HG02623 (cell line): Measurements from ENCODE around the gene ABAT.

ENCODE experiments used
- ATAC-seq: cut with Tn5 transposase; IDR thresholded peaks from one replicate; pipeline ENCODE4 v1.9.1; 2021; ENCODE audit warnings: moderate library complexity; ENCODE audit not compliant: unreplicated experiment

ABAT gene

DNA sequence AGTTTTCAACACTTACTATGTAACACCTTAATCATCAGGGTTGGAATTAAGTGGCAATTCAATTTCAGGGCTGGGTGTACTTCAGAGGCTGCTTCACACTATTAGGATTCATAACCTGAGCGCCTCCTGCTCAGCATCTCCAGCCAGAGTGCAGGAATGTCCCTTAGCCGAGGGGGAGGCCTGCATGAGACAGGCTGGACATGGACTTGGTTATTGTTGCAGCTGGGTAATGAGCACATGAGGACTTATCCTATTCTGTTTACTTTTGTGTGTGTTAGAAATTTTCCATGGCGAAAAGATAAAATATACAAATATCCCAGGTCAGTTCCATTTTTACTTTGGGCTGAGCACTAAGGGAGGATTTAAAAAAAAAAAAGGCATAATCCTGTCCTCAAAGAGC, 133.6 kb downstream of the ABAT start:
- ATAC-seq, result no peak

DNA sequence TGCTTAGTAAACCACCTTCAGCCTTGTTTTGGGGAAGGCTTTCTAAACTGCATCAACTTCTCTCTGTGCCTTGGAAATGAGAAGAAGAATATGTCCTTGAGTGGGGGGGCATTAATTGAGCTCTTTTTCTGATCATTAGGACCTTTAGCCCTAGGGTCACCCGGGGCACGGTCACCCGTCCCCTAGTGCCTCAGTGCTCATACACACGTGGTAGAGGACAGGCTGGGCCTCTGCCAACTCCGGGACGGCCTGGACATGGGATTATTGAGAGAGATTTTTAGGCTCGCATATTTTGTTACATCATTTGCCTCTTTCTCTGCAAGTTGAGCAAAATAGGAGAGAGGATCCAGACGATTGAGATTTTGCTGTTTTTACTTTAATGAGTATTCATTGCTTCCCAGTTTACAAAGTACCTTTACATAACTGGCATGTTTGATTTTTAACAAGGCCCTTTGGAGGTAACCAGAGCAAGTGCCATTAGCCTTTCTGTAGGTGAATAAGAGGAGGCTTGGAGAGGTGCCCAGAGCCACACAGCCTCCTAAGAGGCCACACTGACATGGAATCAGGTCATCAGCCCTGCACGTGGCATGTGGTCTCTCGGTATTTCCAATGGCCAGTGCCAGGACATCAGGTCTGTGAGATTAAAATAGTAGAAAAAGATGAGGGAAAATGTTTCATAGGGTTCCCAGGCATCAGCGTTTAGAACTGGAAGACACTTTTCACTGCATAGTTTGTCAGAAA, 134.4 kb downstream of the ABAT start:
- ATAC-seq, result no peak

DNA sequence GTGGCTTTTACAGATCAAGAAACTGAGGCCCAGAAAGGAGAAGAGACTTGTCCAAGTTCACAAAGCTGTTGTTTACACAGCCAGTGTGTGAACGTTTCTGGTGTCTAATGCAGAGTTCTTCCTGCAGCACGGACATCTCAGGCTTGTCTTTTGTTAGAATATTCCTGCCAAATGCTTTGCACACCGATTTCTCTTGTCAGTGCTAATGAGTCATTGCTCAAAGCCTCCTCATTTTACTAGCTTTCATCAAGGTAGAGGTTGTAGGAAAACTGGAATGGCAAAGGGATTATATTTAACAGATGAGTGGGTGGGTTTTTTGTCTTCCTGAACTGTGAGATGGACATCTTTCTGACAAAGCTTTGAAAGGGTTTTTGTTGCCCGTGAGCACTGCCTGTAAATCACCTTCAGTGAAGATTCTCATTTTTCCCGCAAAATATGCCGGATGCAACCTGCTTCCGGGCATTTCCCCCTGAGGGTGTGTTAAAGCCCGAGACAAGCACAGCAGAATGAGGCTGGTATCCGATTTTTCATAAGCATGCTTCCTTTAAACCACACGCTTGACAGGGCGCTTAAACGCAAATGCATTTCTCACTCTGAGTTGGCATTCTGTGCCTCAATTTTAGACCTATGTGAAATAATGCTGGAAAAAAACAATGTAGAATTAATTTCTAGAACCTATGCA, 137.9 kb downstream of the ABAT start:
- no peak for ATAC-seq

DNA sequence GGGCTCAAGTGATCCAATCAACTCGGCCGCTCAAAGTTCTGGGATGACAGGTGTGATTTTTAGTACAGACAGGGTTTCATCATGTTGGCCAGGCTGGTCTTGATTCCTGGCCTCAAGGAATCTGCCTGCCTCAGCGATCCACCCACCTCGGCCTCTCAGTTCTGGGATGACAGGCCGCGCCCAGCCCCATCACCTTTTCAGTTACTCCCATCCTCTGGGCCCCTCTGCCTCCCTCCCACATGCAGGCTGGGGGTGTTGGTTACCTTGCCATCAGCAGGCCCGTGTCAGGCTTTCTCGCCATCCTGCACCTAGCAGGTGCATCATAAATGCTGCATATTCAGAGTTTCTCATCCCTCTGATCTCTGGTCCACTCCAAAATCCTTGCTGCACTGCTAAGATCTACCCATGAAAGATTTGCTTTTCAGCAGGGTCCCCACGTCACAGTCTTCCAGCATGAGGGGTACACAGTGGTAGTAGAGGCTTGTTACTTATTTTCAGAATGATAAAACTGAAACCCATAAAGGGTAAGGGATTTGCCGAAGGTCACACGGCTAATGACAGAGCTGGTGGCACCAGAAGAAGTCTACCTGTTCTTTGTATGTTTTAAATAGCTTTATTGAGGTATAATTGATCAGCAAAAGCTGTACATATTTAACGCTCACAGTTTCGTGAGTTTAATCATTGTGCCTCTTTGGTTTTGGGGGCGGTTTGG, 139.8 kb downstream of the ABAT start:
- ATAC-seq, result no peak

DNA sequence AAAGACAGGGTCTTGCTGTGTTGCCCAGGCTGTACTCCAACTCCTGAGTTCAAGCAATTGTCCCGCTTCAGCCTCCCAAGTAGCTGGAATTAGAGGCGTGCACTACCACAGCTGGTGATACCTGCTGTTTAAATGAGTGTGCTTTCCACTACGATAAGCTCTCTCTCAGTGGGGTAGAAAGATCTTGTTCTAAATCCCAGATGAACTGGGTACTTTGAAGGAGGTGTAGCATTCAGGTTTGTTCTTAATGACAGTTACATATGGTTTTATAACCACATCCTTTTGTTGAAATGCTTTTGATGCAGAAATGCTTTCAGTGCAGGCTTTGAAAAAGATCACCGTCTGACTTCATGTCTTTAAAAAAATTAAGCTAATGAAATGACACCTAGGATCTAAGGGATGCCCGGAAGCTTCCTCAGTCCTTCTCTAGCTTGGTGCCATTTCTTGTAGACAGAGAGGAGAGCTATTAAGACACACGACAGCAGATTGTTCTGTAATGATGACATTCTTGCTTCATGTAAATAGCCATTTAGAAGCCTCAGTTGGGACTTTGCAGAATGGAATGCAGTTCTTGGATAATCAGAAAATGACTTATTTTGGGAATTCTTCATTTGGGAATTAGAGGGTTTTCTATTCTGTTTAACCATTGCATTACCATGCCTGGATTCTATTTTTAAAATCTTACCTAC, 142.7 kb downstream of the ABAT start:
- ATAC-seq, result no peak

DNA sequence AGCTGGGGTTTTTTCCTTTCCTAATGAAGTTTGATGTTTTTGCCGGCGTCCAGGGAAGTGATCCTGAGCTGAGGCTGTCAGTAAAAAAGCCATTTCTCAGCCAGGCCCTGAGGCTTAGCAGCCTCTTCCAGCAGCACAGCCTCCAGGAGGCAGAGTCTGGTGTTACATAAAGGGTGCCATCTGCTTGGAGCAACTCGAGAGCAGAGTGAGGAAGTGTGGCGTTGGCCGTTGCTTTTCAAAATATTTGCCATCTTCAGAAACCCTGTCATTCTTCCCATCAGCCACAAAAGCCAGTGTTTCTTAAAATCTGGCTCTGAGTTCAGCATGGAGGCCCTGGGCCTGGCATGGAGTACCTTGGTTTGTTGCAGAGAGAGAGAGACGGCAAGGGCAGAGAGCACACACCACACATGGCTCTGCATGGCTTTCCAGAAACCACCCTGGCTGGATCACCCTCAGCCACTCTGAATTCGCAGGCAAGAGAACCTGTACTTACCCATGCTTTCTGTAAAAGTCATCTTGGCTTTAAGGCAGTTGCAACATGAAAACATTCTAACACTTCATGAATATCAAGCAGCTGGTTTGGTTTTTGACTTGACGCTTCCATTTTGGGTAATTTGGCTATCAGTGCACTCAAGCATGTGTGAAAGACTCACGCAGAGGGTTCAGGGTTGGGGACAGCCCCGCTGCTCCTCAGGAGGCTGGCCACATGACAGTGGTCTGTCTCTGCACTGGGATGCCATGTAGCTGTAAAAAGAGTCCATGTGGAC, 144.3 kb downstream of the ABAT start:
- no peak for ATAC-seq

DNA sequence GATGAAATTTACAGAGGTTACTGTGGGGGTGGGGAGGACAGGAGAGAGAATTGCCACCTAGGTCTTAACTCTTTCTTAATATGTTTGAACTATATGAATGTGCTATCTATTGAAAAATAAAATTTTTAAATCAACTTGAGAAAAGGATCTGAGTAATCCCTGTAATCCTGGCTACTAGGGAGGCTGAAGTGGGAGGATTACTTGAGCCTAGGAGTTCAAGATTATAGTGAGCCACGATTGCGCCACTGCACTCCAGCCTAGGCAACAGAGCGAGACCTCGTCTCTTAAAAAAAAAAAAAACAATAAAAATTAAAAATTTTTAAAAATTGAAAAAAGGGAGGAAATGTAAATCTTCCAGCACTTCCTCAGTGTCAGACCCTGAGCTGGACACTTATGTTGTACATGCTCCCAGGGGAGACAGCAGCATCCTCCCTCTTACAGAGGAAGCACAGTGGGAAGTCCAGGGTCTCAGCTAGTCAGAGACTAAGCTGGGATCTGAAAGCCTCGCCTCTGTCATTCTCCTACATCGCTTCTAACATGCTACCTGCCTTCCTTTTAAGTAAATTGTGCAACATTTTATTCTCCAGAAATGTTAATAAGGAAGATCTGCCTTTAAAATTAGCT, 145.1 kb downstream of the ABAT start:
- no peak for ATAC-seq

DNA sequence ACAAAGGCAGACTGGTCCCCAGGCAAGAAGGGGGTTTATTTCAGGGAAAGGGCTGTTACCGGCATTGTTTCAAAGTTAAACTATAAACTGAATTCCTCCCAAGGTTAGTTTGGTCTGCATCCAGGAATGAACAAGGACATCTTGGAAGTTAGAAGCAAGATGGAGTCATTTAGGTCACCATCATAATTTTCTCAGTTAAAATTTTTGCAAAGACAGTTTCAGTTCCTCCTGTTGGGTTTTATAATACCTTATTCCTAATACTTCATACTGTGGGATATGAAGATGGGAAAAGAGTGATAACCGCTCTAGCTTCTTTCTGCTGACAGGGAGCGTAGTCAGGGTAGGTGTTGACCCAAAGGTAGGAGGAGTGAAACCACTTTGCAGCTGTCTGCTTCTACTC, 148.0 kb downstream of the ABAT start:
- no peak for ATAC-seq

DNA sequence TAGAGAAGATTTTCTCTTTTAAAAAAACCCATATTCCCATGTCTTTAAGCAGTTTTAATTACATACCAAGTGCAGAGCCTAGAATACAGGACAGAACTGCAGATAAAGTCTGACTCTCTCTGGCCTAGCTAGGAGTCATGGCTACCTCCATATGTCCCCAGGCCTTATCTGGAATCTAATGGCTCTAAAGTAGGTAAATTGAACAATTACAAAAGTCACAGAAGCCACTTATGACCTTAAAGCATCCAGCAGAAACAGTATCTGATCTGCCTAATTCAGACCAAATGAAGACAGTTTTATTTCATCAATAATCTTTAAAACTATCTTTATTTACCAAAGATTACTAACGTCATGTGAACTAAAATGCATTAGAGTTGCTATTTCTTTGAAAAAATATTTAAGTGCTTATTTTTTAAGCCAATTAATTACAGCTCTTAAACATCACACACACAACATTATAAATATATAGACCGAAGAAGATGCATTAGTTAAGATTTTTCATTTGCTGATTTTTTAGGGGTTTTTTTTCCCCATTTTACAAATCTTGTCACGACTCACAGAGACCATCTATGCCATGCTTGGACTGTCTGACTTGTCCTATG, 152.0 kb downstream of the ABAT start:
- no peak for ATAC-seq

DNA sequence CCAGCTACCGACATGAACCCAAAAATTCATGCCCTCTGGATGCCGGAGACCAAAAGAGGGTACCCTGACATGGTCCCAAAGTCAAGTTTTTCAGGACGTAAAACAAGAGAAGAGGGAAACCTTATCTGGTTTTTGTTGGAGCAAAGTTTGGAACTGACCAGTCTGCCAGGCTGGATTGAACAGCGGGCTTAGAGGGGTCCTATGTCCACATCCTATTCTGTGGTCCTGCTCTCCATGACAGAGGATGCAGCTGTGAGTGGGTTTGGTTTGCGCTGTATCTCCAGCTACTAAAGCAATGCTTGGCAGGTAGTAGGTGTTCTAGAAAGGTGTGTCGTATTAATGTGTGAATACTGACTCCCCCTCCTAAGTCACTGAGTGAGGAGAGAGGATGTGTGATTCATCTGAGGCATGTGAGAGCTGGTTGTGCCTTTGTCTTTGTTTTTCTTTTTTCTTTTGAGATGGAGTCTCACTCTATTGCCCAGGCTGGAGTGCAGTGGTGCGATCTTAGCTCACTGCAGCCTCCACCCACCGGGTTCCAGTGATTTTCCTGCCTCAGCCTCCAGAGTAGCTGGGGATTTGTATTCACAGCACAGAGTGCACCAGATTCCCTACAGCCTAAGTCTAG, 154.2 kb downstream of the ABAT start:
- no peak for ATAC-seq

DNA sequence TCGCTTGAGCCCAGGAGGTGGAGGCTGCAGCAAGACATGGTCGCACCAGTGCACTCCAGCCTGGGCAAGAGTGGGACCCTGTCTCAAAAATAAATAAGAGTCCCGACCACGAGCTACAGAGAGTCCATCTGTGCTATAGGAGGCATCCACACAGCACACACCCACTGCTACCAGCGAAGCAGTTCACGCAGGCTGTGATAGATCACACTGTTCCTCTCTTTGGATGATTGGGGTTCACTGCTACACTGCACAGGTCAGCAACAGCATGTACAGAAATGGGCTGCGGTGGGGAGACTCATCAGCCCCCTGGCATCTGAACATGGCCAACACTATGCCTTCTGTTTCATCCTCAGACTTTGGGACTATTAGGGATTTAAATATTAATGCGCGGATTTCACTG, 157.0 kb downstream of the ABAT start:
- no peak for ATAC-seq

DNA sequence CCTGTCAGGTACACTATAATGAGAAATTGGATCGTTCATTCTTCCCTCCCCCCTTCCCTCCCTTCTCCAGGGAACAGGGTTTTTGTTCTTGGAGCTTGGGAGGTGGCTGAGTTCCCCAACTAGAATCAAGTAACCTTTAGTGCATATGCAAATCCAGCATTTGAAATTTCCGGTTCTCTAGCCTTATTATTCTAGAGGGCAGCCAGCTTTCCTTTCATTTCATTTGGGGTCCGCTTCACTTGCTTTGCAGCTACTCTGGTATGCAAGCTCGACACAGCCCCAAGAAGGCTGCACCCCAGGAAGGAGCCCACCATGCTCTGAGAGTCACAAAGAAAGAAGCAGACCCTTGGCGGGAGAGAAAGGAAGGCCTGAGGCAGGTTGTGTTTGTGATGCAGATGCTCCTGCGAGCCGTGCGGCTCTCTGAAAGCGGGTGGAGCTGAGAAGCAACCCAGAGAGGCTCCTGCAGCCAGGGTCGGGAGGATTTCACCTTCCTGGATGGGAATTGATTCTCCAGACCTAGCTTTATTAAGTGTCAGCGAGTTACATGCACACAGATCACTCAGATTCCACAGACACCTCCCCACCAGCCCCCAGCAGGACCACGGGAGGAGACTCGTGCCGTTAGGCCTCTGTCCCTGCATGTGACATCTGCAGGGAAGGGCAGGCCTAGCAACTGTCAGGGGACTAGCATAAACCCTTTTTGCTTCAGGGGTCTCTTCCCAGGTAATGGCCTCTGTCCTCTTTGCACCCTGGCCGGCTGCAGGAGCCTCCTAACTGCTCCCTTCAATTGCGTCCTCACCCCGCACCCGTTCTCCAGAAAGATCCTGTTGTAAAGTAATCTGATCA, 157.7 kb downstream of the ABAT start:
- ATAC-seq, result no peak

DNA sequence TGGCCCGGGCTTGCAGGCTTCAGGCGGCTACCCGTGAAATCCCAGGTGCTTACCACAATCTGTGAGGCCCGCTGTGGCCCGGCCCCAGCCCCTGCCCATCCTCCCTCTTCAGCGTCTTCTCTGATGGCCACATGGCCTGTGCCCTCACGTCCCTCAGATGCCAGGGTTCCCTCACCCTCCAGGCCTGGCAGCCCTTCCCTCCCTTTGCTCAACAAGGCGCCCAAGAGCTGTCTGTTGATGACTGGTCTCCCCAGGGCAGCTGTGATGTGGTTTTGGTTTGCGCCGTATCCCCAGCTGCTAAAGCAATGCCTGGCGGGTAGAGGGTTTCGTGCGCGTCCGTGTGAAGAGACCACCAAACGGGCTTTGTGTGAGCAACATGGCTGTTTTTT, 158.3 kb downstream of the ABAT start:
- ATAC-seq, result no peak
